Thymus (tissue), 11 donors: ENCODE measurements around the gene NDUFC2. TPM values are rescaled to one million over a fixed set of nuclear protein-coding genes. Genes with fewer than 3 reads are reported as not detected.

ENCODE experiments used
- DNase-seq, 9 donors: peaks; one replicate each; pipeline ENCODE4 v3.0.0-alpha.2; 2013; ENCODE audit warnings: low spot score in 9 of 9, low read depth in 6 of 9, missing footprints in 1 of 9
- H3K27ac ChIP-seq, 2 donors: one replicate each; pipeline ENCODE4 v1.5.1; 2013; ENCODE audit warnings: control low read depth in 1 of 2, low read depth in 1 of 2, low read length in 1 of 2, mild to moderate bottlenecking in 1 of 2, moderate library complexity in 1 of 2
- H3K27me3 ChIP-seq, 2 donors: one replicate each; pipeline ENCODE4 v1.5.1; 2013; ENCODE audit warnings: low read length in 1 of 2; ENCODE audit not compliant: control insufficient read depth in 2 of 2, insufficient read depth in 1 of 2
- H3K36me3 ChIP-seq, 2 donors: one replicate each; pipeline ENCODE4 v1.5.1; 2013; ENCODE audit warnings: low read length in 1 of 2, mild to moderate bottlenecking in 1 of 2, moderate library complexity in 1 of 2; ENCODE audit not compliant: control insufficient read depth in 2 of 2, insufficient read depth in 2 of 2
- H3K4me1 ChIP-seq, 2 donors: one replicate each; pipeline ENCODE4 v1.5.1; 2013; ENCODE audit warnings: low read length in 2 of 2; ENCODE audit not compliant: control insufficient read depth in 2 of 2, insufficient read depth in 2 of 2
- H3K4me3 ChIP-seq, 2 donors: one replicate each; pipeline ENCODE4 v1.5.1; 2013; ENCODE audit warnings: low read length in 2 of 2, control low read depth in 1 of 2, mild to moderate bottlenecking in 1 of 2
- H3K9me3 ChIP-seq, 2 donors: one replicate each; pipeline ENCODE4 v1.5.1; 2013; ENCODE audit warnings: low read length in 1 of 2, mild to moderate bottlenecking in 1 of 2; ENCODE audit not compliant: control insufficient read depth in 2 of 2, insufficient read depth in 1 of 2
- WGBS: extraction: QIAGEN DNeasy Blood & Tissue Kit; methylation state at CpG from one replicate; pipeline ENCODE4 v1.1.7; 2013; 5-methylcytosine and 5-hydroxymethylcytosine counted together
- polyA plus RNA-seq: library from polyadenylated mRNA; stranded (reverse); fragments of 200-250 nt; gene quantifications from one replicate; pipeline ENCODE4 v1.2.3, GENCODE V29; 2013
- total RNA-seq: library from RNA; stranded (reverse); fragments of 120-200 nt; gene quantifications from one replicate; pipeline ENCODE4 v1.2.4, GENCODE V29; 2013
- donor health status: healthy.

NDUFC2 gene
- total and polyA plus RNA-seq, 2 donors: 133 to 167 TPM

- H3K4me1 ChIP-seq: no peaks in the 10 kb centered on the region
- peaks cover 0 to 33% of the 10 kb centered on the region in 2 donors for H3K27me3 ChIP-seq
- H3K9me3 ChIP-seq: no peaks in the 10 kb centered on the region
- DNase-seq: no peak
- no peaks in the 10 kb centered on the region for H3K36me3 ChIP-seq
- H3K4me3 ChIP-seq: no peak overlapping the region
- WGBS: 56% methylated on average over 3 of the region's 3 CpGs
- H3K27ac ChIP-seq: no peak overlapping the region
Observed at GRCh38 chr11:78020246-78020645, 59.4 kb downstream of the NDUFC2 start.

GRCh38 chr11:78019808-78020207 lies 59.9 kb downstream of the NDUFC2 start:
- Histone ChIP-seq H3K4me1 (no peaks in the 10 kb centered on the region), H3K27ac (no peak overlapping the region), H3K36me3 (no peaks in the 10 kb centered on the region), H3K27me3 (peaks cover 0 to 33% of the 10 kb centered on the region in 2 donors), H3K4me3 (no peak overlapping the region), H3K9me3 (no peaks in the 10 kb centered on the region)
- no peak for DNase-seq
- WGBS: 71% methylated on average over 4 of the region's 4 CpGs

Other genes with a start within 250 kb of the NDUFC2 start
- gene INTS4, start 85.2 kb downstream of the NDUFC2 start, total RNA-seq: 31.2 TPM
- 38.3 TPM for gene INTS4, start 85.2 kb downstream of the NDUFC2 start, polyA plus RNA-seq
- 1.2 TPM for gene KCTD14, start 56.6 kb downstream of the NDUFC2 start, total RNA-seq
- gene KCTD14, start 56.6 kb downstream of the NDUFC2 start, polyA plus RNA-seq: 2.0 TPM
- gene THRSP, start 16.0 kb downstream of the NDUFC2 start, total RNA-seq: not detected
- 0.14 TPM for gene THRSP, start 16.0 kb downstream of the NDUFC2 start, polyA plus RNA-seq
- gene ALG8, start 59.8 kb upstream of the NDUFC2 start, total RNA-seq: 33.3 TPM
- gene ALG8, start 59.8 kb upstream of the NDUFC2 start, polyA plus RNA-seq: 45.1 TPM
- 3.7 TPM for gene KCTD21, start 108.8 kb upstream of the NDUFC2 start, total RNA-seq
- 5.6 TPM for gene KCTD21, start 108.8 kb upstream of the NDUFC2 start, polyA plus RNA-seq
- gene USP35, start 109.1 kb upstream of the NDUFC2 start, total RNA-seq: 3.4 TPM
- gene USP35, start 109.1 kb upstream of the NDUFC2 start, polyA plus RNA-seq: 13.1 TPM